Mesenchymal stem cell (in vitro differentiated cells and primary cell): ENCODE measurements around the gene ADD3.
A peak's percentile ranks its signal among the peaks of the same experiment; 100 is the strongest.

Source experiments
- DNase-seq: peaks from one replicate; pipeline ENCODE4 v3.0.0-alpha.2; 2013
- H2AFZ ChIP-seq: one replicate; pipeline ENCODE4 v1.6.1; 2013; ENCODE audit warnings: low read depth, mild to moderate bottlenecking, control low read depth, inconsistent platforms, low read length, moderate library complexity
- H2AK5ac ChIP-seq: 2 replicates; pipeline ENCODE4 v1.6.1; 2013; ENCODE audit warnings: low read length, moderate library complexity, mild to moderate bottlenecking, inconsistent platforms; ENCODE audit not compliant: severe bottlenecking
- H2BK120ac ChIP-seq: one replicate; pipeline ENCODE4 v1.6.1; 2013; ENCODE audit warnings: low read depth, mild to moderate bottlenecking, inconsistent platforms, low read length, moderate library complexity
- H2BK12ac ChIP-seq, 2 experiments: one replicate each; pipeline ENCODE4 v1.6.1; 2013; ENCODE audit warnings: inconsistent platforms in 2 of 2, low read length in 2 of 2, mild to moderate bottlenecking in 2 of 2, moderate library complexity in 2 of 2, control low read depth in 1 of 2
- H2BK15ac ChIP-seq: one replicate; pipeline ENCODE4 v1.6.1; 2013; ENCODE audit warnings: mild to moderate bottlenecking, low read depth, inconsistent platforms; ENCODE audit not compliant: poor library complexity, severe bottlenecking
- H2BK5ac ChIP-seq: 2 replicates; pipeline ENCODE4 v1.6.1; 2013; ENCODE audit warnings: low read depth, mild to moderate bottlenecking, low read length, control low read depth, inconsistent platforms; ENCODE audit not compliant: poor library complexity, severe bottlenecking
- H3K14ac ChIP-seq, 2 experiments: one replicate each; pipeline ENCODE4 v1.6.1; 2013; ENCODE audit warnings: inconsistent platforms in 2 of 2, low read length in 2 of 2, control low read depth in 1 of 2, mild to moderate bottlenecking in 1 of 2, moderate library complexity in 1 of 2
- H3K18ac ChIP-seq, 2 experiments: one replicate each; pipeline ENCODE4 v1.6.1; 2013; ENCODE audit warnings: inconsistent platforms in 2 of 2, low read length in 2 of 2, control low read depth in 1 of 2, low read depth in 1 of 2, mild to moderate bottlenecking in 1 of 2
- H3K23ac ChIP-seq, 2 experiments: one replicate each; pipeline ENCODE4 v1.6.1; 2013; ENCODE audit warnings: inconsistent platforms in 2 of 2, low read length in 2 of 2, mild to moderate bottlenecking in 2 of 2, moderate library complexity in 2 of 2, control low read depth in 1 of 2
- H3K27ac ChIP-seq: 2 replicates; pipeline ENCODE4 v1.5.1; 2013; ENCODE audit warnings: mild to moderate bottlenecking, moderate library complexity, low read length, control low read depth, inconsistent platforms; ENCODE audit not compliant: poor library complexity, severe bottlenecking
- H3K27me3 ChIP-seq, 2 experiments: 2 replicates each; pipeline versions ENCODE4 v1.6.1 to v1.7.0; 2013; ENCODE audit warnings: low read length in 2 of 2, mild to moderate bottlenecking in 2 of 2, moderate library complexity in 2 of 2, control low read depth in 1 of 2, inconsistent platforms in 1 of 2; ENCODE audit not compliant: control insufficient read depth in 1 of 2, insufficient read depth in 1 of 2
- H3K36me3 ChIP-seq, 2 experiments: 2 replicates each; pipeline versions ENCODE4 v1.6.1 to v1.7.0; 2013; ENCODE audit warnings: low read length in 2 of 2, control low read depth in 1 of 2, inconsistent platforms in 1 of 2, low read depth in 1 of 2, mild to moderate bottlenecking in 1 of 2; ENCODE audit not compliant: insufficient read depth in 2 of 2, control insufficient read depth in 1 of 2
- H3K4ac ChIP-seq, 2 experiments: one replicate each; pipeline ENCODE4 v1.6.1; 2013; ENCODE audit warnings: inconsistent platforms in 2 of 2, low read length in 2 of 2, mild to moderate bottlenecking in 2 of 2, moderate library complexity in 2 of 2, control low read depth in 1 of 2, low read depth in 1 of 2
- H3K4me1 ChIP-seq: 2 replicates; pipeline ENCODE4 v1.6.1; 2013; ENCODE audit warnings: low read depth, low read length, control low read depth; ENCODE audit not compliant: control insufficient read depth, insufficient read depth
- H3K4me2 ChIP-seq: 2 replicates; pipeline ENCODE4 v1.6.1; 2013; ENCODE audit warnings: low read length, mild to moderate bottlenecking, inconsistent platforms; ENCODE audit not compliant: poor library complexity, severe bottlenecking
- H3K4me3 ChIP-seq, 2 experiments: 2 replicates each; pipeline versions ENCODE4 v1.5.1 to v1.7.0; 2013; ENCODE audit warnings: low read length in 2 of 2, mild to moderate bottlenecking in 2 of 2, control low read depth in 1 of 2, low read depth in 1 of 2; ENCODE audit not compliant: insufficient read depth in 1 of 2
- H3K79me1 ChIP-seq: replicated peaks from 2 replicates; pipeline ENCODE4 v1.6.1; 2013; ENCODE audit warnings: mild to moderate bottlenecking, control low read depth, low read length, inconsistent platforms; ENCODE audit not compliant: poor library complexity, severe bottlenecking
- H3K9ac ChIP-seq: 2 replicates; pipeline ENCODE4 v1.7.0; 2013; ENCODE audit warnings: mild to moderate bottlenecking, low read length, moderate library complexity
- H3K9me3 ChIP-seq: 2 replicates; pipeline ENCODE4 v1.7.0; 2013; ENCODE audit warnings: mild to moderate bottlenecking, low read length; ENCODE audit not compliant: control insufficient read depth
- H4K8ac ChIP-seq: one replicate; pipeline ENCODE4 v1.6.1; 2013; ENCODE audit warnings: inconsistent platforms, mild to moderate bottlenecking, low read length, moderate library complexity
- H4K91ac ChIP-seq: one replicate; pipeline ENCODE4 v1.6.1; 2013; ENCODE audit warnings: mild to moderate bottlenecking, low read length, inconsistent platforms
- whole genome bisulfite sequencing: methylation state at CpG from one replicate; pipeline ENCODE4 v1.1.7; 2013; ENCODE audit warnings: mixed read lengths; 5-methylcytosine and 5-hydroxymethylcytosine counted together

ADD3 gene

DNA sequence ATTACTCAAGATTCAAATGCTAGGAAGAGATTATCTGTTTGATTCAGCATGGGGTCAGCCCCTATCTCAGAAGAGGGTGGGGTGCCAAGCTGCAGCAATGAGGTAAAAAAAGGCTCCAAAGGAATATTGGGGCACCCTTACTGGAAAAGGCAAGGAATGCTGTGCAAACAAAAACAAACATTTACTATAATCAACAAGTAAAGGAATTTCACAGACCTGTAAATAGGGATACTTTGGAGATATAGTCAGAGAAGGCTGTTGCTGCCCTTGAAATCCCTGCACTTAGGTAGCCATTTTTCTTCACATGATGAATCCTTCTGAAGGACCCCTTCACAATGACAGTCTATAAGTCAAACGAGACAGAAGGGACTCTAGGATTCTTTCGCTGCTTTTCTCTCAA is 10.6 kb upstream of the ADD3 start:
- Histone ChIP-seq H3K4me2 (no peak overlapping the region), H3K18ac (no peak overlapping the region), H2BK120ac (no peak overlapping the region), H3K27me3 (no peaks in the 10 kb centered on the region), H3K14ac (no peak overlapping the region), H2BK12ac (no peak overlapping the region), H3K4me1 (no peaks in the 10 kb centered on the region), H3K23ac (no peak overlapping the region), H3K79me1 (no peaks in the 10 kb centered on the region), H2AFZ (no peak overlapping the region), H3K4me3 (no peak overlapping the region), H3K27ac (no peak overlapping the region), H3K9me3 (no peaks in the 10 kb centered on the region), H2BK15ac (no peak overlapping the region), H3K36me3 (no peaks in the 10 kb centered on the region), H3K9ac (no peak overlapping the region), H4K91ac (no peak overlapping the region), H2AK5ac (no peak overlapping the region), H4K8ac (no peak overlapping the region), H3K4ac (no peak overlapping the region), H2BK5ac (no peak overlapping the region)
- no peak for DNase-seq
- 100% methylated on average over 2 of the region's 2 CpGs for WGBS

- H3K27ac ChIP-seq: no peak overlapping the region
- H3K4me2 ChIP-seq: no peak overlapping the region
- H3K14ac ChIP-seq: no peak overlapping the region
- DNase-seq: no peak
- no peak overlapping the region for H3K18ac ChIP-seq
- H2BK120ac ChIP-seq: no peak overlapping the region
- H3K4me1 ChIP-seq: no peaks in the 10 kb centered on the region
- no peak overlapping the region for H3K4ac ChIP-seq
- H3K9ac ChIP-seq: no peak overlapping the region
- H3K27me3 ChIP-seq: no peaks in the 10 kb centered on the region
- H4K91ac ChIP-seq: no peak overlapping the region
- H3K36me3 ChIP-seq: no peaks in the 10 kb centered on the region
- H3K23ac ChIP-seq: no peak overlapping the region
- peak overlapping the region in 1 of 2 experiments; percentile 57 for H2BK12ac ChIP-seq
- H2BK15ac ChIP-seq: no peak overlapping the region
- no peaks in the 10 kb centered on the region for H3K9me3 ChIP-seq
- H2AFZ ChIP-seq: no peak overlapping the region
- H2AK5ac ChIP-seq: no peak overlapping the region
- no peak overlapping the region for H4K8ac ChIP-seq
- no peak overlapping the region for H3K4me3 ChIP-seq
- H3K79me1 ChIP-seq: no peaks in the 10 kb centered on the region
- WGBS: 24% methylated on average over 1 of the region's 1 CpG
- H2BK5ac ChIP-seq: no peak overlapping the region
Observed at GRCh38 chr10:109998513-109998912, 9.3 kb upstream of the ADD3 start.

- Histone ChIP-seq H3K27ac (no peak overlapping the region), H2BK12ac (no peak overlapping the region), H2BK15ac (no peak overlapping the region), H3K27me3 (no peaks in the 10 kb centered on the region), H2BK5ac (no peak overlapping the region), H3K9ac (no peak overlapping the region), H3K4ac (no peak overlapping the region), H3K4me1 (peaks cover 7% of the 10 kb centered on the region), H2BK120ac (no peak overlapping the region), H3K23ac (no peak overlapping the region), H3K79me1 (peaks cover 2% of the 10 kb centered on the region), H3K36me3 (no peaks in the 10 kb centered on the region), H4K8ac (no peak overlapping the region), H3K4me3 (no peak overlapping the region), H2AFZ (no peak overlapping the region), H4K91ac (no peak overlapping the region), H3K4me2 (no peak overlapping the region), H2AK5ac (no peak overlapping the region), H3K18ac (no peak overlapping the region), H3K14ac (no peak overlapping the region), H3K9me3 (no peaks in the 10 kb centered on the region)
- DNase-seq: no peak
- 73% methylated on average over 2 of the region's 2 CpGs for WGBS
Observed at GRCh38 chr10:110002801-110003523, 4.8 kb upstream of the ADD3 start.

GRCh38 chr10:110003524-110003885 is 4.3 kb upstream of the ADD3 start:
- Histone ChIP-seq H3K4me1 (peaks cover 7% of the 10 kb centered on the region), H3K27ac (no peak overlapping the region), H3K79me1 (peaks cover 2% of the 10 kb centered on the region), H4K91ac (no peak overlapping the region), H2AK5ac (no peak overlapping the region), H3K9ac (no peak overlapping the region), H3K27me3 (no peaks in the 10 kb centered on the region), H2AFZ (no peak overlapping the region), H2BK12ac (no peak overlapping the region), H3K9me3 (no peaks in the 10 kb centered on the region), H2BK15ac (no peak overlapping the region), H2BK5ac (no peak overlapping the region), H3K4ac (no peak overlapping the region), H3K14ac (no peak overlapping the region), H3K36me3 (no peaks in the 10 kb centered on the region), H3K18ac (peak overlapping the region in 1 of 2 experiments; percentile 11), H2BK120ac (no peak overlapping the region), H3K4me3 (no peak overlapping the region), H3K4me2 (no peak overlapping the region), H3K23ac (peak overlapping the region in 1 of 2 experiments; percentile 40), H4K8ac (peak overlapping the region; percentile 37)
- no peak for DNase-seq
- WGBS: 86% methylated on average over 4 of the region's 4 CpGs
